ENCODE measurements around the gene FNDC7. TPM values are rescaled to one million over a fixed set of nuclear protein-coding genes. Genes with fewer than 3 reads are reported as not detected.

The FNDC7 gene
- total RNA-seq, 1 donor from 2014 or later: not detected

DNA sequence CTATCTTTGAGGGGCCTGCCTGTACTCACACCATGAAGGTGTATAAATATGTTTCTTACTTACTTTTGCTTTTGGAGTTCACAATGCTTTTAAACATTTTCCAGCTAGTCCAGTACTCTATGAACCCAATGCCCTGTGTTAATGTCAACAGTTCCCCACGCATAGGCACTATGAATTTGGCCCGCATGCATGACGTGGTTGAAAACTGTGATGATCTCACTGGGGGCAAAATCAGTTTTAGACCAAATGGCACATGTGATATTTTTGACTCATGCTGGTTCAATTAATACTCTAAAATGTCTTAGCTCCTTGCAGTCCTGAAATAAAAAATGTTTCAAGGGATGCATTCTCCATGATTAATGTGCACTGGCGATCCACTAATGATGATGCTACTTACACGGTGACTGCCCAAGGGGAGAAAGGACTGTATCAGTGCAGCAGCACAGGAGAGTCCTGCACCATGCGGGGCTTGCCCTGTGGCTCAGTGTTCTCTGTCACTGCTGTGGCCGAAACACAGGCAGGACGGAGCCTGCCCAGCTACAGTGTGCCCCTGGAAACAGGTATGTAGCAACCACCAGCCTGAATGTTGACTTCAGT lies 15.7 kb downstream of the FNDC7 start:
- H3K27me3 ChIP-seq (ENCODE audit: control insufficient read depth in 3 of 3, insufficient read depth in 3 of 3, low read length in 3 of 3): peaks cover 0 to 4% (median 0%) of the 10 kb centered on the region in 3 donors
- no peak overlapping the region for H3K4me3 ChIP-seq (ENCODE audit: low read length in 3 of 3)
- H3K27ac ChIP-seq (ENCODE audit: low read depth, low read length): no peak overlapping the region
- H3K9ac ChIP-seq (ENCODE audit: low read depth in 1 of 3, low read length in 3 of 3): no peak overlapping the region
- H3K36me3 ChIP-seq (ENCODE audit: control insufficient read depth in 3 of 3, insufficient read depth in 3 of 3, low read length in 3 of 3): no peaks in the 10 kb centered on the region
- no peaks in the 10 kb centered on the region for H3K4me1 ChIP-seq (ENCODE audit: control insufficient read depth in 3 of 3, insufficient read depth in 3 of 3, low read length in 3 of 3)
- H3K9me3 ChIP-seq (ENCODE audit: control insufficient read depth in 3 of 3, low read length in 3 of 3): no peaks in the 10 kb centered on the region

DNA sequence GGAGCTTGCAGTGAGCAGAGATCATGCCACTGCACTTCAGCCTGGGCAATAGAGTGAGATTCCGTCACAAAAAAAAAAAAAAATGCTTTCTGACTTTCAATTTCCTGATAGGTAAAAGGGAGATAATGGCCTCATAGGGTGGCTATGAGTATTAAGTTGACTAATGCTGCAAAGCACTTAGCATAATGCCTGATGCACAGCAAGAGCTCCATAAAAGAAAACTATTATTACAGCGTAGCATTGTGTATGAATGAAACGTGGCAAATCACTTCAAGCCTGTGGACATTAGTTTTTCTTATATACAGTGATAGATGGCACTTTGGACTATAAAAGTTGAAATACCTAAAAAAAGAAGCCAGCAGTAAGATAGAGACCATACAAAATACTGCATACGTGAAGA lies 16.8 kb downstream of the FNDC7 start:
- no peak overlapping the region for H3K4me3 ChIP-seq (ENCODE audit: low read length in 3 of 3)
- no peaks in the 10 kb centered on the region for H3K9me3 ChIP-seq (ENCODE audit: control insufficient read depth in 3 of 3, low read length in 3 of 3)
- H3K36me3 ChIP-seq (ENCODE audit: control insufficient read depth in 3 of 3, insufficient read depth in 3 of 3, low read length in 3 of 3): no peaks in the 10 kb centered on the region
- no peak overlapping the region for H3K27ac ChIP-seq (ENCODE audit: low read depth, low read length)
- H3K9ac ChIP-seq (ENCODE audit: low read depth in 1 of 3, low read length in 3 of 3): no peak overlapping the region
- no peaks in the 10 kb centered on the region for H3K4me1 ChIP-seq (ENCODE audit: control insufficient read depth in 3 of 3, insufficient read depth in 3 of 3, low read length in 3 of 3)
- peaks cover 0 to 4% (median 0%) of the 10 kb centered on the region in 3 donors for H3K27me3 ChIP-seq (ENCODE audit: control insufficient read depth in 3 of 3, insufficient read depth in 3 of 3, low read length in 3 of 3)

DNA sequence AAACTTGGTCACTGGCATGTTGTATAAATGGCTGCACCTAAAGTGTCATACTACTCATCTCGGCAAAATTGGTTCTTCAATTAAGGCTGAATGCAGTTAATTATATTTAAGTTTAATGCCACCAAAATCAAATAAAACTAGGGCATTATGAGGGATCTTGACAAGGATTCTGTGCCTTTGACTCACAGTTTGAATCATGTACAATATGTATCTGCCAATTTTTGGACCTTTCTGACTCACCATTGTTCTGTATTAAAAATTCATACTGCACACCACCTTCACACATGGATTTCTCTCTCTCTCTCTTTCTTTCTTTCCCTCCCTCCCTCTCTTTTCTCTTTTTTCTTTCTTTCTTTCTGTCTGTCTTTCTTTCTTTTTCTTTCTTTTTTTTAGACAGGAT lies 19.7 kb downstream of the FNDC7 start:
- Histone ChIP-seq H3K36me3 (ENCODE audit: control insufficient read depth in 3 of 3, insufficient read depth in 3 of 3, low read length in 3 of 3) (no peaks in the 10 kb centered on the region), H3K9ac (ENCODE audit: low read depth in 1 of 3, low read length in 3 of 3) (no peak overlapping the region), H3K4me1 (ENCODE audit: control insufficient read depth in 3 of 3, insufficient read depth in 3 of 3, low read length in 3 of 3) (no peaks in the 10 kb centered on the region), H3K9me3 (ENCODE audit: control insufficient read depth in 3 of 3, low read length in 3 of 3) (no peaks in the 10 kb centered on the region), H3K27me3 (ENCODE audit: control insufficient read depth in 3 of 3, insufficient read depth in 3 of 3, low read length in 3 of 3) (peaks cover 0 to 4% (median 2%) of the 10 kb centered on the region in 3 donors), H3K27ac (ENCODE audit: low read depth, low read length) (no peak overlapping the region), H3K4me3 (ENCODE audit: low read length in 3 of 3) (no peak overlapping the region)

DNA sequence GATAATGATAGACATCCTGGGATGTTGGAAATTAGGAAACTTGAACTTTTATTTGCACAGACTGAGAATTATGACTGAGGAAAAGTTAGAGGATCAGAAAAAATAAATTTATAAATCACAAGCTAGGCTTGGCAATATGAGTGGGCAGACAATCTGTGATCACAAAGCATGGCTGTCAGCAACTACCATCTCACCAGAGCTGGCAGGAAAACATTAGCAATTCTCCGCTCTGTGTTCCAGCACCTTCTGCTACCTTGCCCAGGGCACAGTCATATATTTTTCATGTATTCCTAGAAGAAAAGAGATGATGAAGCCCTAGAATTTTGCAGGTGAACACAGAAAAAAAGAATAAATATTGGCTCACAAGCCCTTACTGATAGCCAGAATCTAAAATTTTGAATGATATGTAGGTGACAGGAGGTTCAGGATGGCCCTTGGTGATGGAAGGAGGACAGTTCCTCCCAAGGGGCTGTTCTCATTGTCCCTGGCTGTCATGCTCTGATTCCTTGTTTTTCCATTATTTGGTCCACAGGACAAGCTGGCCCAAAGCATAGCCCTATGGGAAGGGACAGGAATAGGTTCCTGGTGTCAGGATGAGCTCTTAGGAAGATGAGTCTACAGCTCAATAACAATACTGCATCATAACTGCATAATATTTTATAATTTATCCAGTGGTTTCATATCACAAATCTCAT lies 21.6 kb downstream of the FNDC7 start:
- no peak overlapping the region for H3K27ac ChIP-seq (ENCODE audit: low read depth, low read length)

DNA sequence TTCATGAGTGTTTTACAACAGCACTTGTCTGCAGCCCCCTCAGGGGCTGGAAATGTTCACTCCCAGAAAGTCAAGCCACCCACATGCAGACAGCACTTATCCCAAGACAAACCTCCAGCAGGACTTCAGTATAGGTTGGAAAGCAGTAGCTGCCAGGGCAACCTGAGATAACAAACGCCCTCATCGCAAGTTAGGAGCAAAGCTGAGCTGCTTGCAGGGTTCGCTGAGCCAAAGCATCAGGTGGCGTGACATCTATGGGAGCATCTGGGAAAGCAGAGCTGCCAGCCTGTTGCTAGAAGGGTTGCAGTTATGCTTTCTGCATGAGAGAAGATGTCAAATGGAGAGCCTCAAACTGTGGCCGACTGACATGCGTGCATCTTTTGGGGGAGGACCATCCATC lies 29.5 kb downstream of the FNDC7 start:
- H3K27me3 ChIP-seq (ENCODE audit: control insufficient read depth in 3 of 3, insufficient read depth in 3 of 3, low read length in 3 of 3): no peaks in the 10 kb centered on the region
- H3K9ac ChIP-seq (ENCODE audit: low read depth in 1 of 3, low read length in 3 of 3): no peak overlapping the region
- H3K4me1 ChIP-seq (ENCODE audit: control insufficient read depth in 3 of 3, insufficient read depth in 3 of 3, low read length in 3 of 3): peaks cover 0 to 2% (median 0%) of the 10 kb centered on the region in 3 donors
- H3K4me3 ChIP-seq (ENCODE audit: low read length in 3 of 3): no peak overlapping the region
- H3K27ac ChIP-seq (ENCODE audit: low read depth, low read length): no peak overlapping the region
- H3K9me3 ChIP-seq (ENCODE audit: control insufficient read depth in 3 of 3, low read length in 3 of 3): no peaks in the 10 kb centered on the region
- no peaks in the 10 kb centered on the region for H3K36me3 ChIP-seq (ENCODE audit: control insufficient read depth in 3 of 3, insufficient read depth in 3 of 3, low read length in 3 of 3)

More for the DNA sequence above, 21.6 kb downstream of the FNDC7 start:
- Histone ChIP-seq H3K9ac (ENCODE audit: low read depth in 1 of 3, low read length in 3 of 3) (no peak overlapping the region), H3K4me1 (ENCODE audit: control insufficient read depth in 3 of 3, insufficient read depth in 3 of 3, low read length in 3 of 3) (no peaks in the 10 kb centered on the region), H3K9me3 (ENCODE audit: control insufficient read depth in 3 of 3, low read length in 3 of 3) (no peaks in the 10 kb centered on the region), H3K4me3 (ENCODE audit: low read length in 3 of 3) (no peak overlapping the region), H3K36me3 (ENCODE audit: control insufficient read depth in 3 of 3, insufficient read depth in 3 of 3, low read length in 3 of 3) (no peaks in the 10 kb centered on the region), H3K27me3 (ENCODE audit: control insufficient read depth in 3 of 3, insufficient read depth in 3 of 3, low read length in 3 of 3) (peaks cover 0 to 2% (median 0%) of the 10 kb centered on the region in 3 donors)

DNA sequence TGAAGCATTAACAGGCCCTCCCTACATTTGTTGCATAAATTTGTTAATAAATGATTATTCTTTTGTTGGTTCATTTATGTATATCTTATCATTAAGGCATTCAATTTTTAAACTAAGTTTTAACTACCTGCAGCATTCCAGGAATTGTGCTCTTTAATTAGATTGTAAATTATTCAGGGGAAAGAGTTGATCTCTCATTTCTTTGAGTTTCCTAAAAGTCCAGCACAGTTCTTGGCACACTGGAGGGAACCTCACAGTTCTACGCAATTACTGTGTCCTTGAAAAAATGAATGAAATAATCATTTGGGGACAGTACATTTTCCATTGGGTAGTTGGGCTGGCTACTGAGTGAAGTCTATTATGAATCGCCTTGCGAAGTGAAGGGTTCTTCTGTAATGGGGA lies 33.3 kb downstream of the FNDC7 start:
- Histone ChIP-seq H3K9me3 (ENCODE audit: control insufficient read depth in 3 of 3, low read length in 3 of 3) (no peaks in the 10 kb centered on the region), H3K4me1 (ENCODE audit: control insufficient read depth in 3 of 3, insufficient read depth in 3 of 3, low read length in 3 of 3) (peaks cover 0 to 5% (median 2%) of the 10 kb centered on the region in 3 donors), H3K27ac (ENCODE audit: low read depth, low read length) (peak overlapping the region; percentile 95), H3K36me3 (ENCODE audit: control insufficient read depth in 3 of 3, insufficient read depth in 3 of 3, low read length in 3 of 3) (peaks cover 0 to 5% (median 0%) of the 10 kb centered on the region in 3 donors), H3K27me3 (ENCODE audit: control insufficient read depth in 3 of 3, insufficient read depth in 3 of 3, low read length in 3 of 3) (no peaks in the 10 kb centered on the region), H3K4me3 (ENCODE audit: low read length in 3 of 3) (peak overlapping the region; percentile 40 to 97 (median 93)), H3K9ac (ENCODE audit: low read depth in 1 of 3, low read length in 3 of 3) (peak overlapping the region in 1 of 3 donors; percentile 8)

DNA sequence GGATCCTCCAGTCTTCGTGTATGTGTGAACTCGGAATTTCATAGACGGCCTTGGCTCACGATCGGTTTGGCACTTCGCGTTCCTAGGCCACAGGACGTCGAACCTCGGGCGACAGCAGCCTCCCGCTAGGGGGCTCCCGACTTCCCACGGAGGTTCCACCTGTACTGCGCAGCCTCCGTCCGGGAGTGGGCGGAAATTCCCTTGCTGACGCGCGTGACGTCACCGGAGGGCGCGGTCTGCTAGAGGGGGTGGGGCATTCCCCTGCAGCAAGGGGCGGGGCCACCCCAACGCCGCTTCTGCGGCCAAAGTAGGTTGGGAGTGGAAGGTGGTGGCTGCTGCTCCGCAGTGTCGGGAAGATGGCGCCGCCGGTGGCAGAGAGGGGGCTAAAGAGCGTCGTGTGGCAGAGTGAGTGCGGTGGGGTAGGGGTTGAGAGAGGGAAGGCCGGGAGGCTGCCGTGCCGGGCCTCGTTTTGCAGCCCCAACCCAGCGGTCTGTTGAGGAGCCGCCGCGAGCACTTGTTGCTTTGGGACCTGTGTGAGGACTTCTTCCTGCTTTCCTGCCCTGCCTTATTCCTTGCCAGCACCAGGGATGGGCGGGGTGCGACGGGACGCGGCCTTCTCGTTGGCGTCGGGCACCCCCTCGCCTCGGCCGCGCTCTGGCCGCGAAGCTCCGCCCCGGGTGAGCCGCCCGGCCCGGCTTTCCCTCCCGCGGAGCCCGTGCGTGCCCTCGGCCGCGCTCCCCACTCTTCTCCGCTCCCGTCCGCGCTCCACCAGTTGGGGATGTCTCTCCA lies 33.9 kb downstream of the FNDC7 start, which contains the start of gene STXBP3:
Gene STXBP3, plus strand, starts transcription at position 293 of the 789 bp plus-strand sequence. Its CDS starts 64 bp downstream, at position 357.
- H3K36me3 ChIP-seq (ENCODE audit: control insufficient read depth in 3 of 3, insufficient read depth in 3 of 3, low read length in 3 of 3): peaks cover 0 to 5% (median 0%) of the 10 kb centered on the region in 3 donors
- no peaks in the 10 kb centered on the region for H3K9me3 ChIP-seq (ENCODE audit: control insufficient read depth in 3 of 3, low read length in 3 of 3)
- peak within 1 kb of the TSS; percentile 95 to 96 (median 95) for H3K9ac ChIP-seq (ENCODE audit: low read depth in 1 of 3, low read length in 3 of 3)
- H3K27ac ChIP-seq (ENCODE audit: low read depth, low read length): peak within 1 kb of the TSS; percentile 95
- H3K27me3 ChIP-seq (ENCODE audit: control insufficient read depth in 3 of 3, insufficient read depth in 3 of 3, low read length in 3 of 3): no peaks in the 10 kb centered on the region
- H3K4me1 ChIP-seq (ENCODE audit: control insufficient read depth in 3 of 3, insufficient read depth in 3 of 3, low read length in 3 of 3): peaks cover 0 to 5% (median 2%) of the 10 kb centered on the region in 3 donors
- H3K4me3 ChIP-seq (ENCODE audit: low read length in 3 of 3): peak within 1 kb of the TSS; percentile 93 to 97 (median 97)

DNA sequence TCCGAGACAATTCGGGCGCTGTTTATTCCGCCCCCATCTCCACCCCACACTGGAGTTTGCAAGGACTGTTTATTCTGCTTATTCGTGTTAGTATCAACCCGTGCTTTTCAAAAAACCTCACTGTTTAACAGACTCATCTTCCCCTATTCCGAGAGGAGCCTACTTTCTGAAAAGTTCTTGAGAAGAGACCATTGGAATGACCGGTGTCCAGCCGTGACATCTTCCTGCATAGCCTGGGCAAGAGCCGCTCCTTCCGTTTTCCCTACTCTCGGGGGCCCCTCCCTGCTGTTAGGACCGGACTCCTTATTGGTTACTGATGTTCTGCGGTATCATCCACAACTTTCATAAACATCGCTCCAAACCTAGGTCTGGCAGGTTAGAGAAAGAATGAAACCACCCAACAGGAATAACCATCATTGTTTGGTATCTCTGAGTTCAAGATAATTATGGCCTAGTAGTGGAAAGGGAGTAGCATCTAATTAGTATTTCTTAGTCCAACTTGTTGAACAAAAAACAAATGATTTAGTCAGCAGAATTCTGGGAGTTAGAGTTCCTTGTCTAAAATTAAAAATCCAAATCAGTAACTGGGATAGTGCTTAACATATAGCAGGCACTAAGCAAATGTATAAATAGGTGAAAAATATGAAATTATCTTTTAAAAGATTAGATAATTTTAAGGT lies 34.6 kb downstream of the FNDC7 start:
- Histone ChIP-seq H3K4me1 (ENCODE audit: control insufficient read depth in 3 of 3, insufficient read depth in 3 of 3, low read length in 3 of 3) (peaks cover 0 to 5% (median 2%) of the 10 kb centered on the region in 3 donors), H3K9me3 (ENCODE audit: control insufficient read depth in 3 of 3, low read length in 3 of 3) (no peaks in the 10 kb centered on the region), H3K36me3 (ENCODE audit: control insufficient read depth in 3 of 3, insufficient read depth in 3 of 3, low read length in 3 of 3) (peaks cover 0 to 7% (median 5%) of the 10 kb centered on the region in 3 donors), H3K27me3 (ENCODE audit: control insufficient read depth in 3 of 3, insufficient read depth in 3 of 3, low read length in 3 of 3) (no peaks in the 10 kb centered on the region), H3K9ac (ENCODE audit: low read depth in 1 of 3, low read length in 3 of 3) (peak overlapping the region; percentile 95 to 96 (median 95)), H3K27ac (ENCODE audit: low read depth, low read length) (peak overlapping the region; percentile 95), H3K4me3 (ENCODE audit: low read length in 3 of 3) (peak overlapping the region; percentile 93 to 97 (median 97))

DNA sequence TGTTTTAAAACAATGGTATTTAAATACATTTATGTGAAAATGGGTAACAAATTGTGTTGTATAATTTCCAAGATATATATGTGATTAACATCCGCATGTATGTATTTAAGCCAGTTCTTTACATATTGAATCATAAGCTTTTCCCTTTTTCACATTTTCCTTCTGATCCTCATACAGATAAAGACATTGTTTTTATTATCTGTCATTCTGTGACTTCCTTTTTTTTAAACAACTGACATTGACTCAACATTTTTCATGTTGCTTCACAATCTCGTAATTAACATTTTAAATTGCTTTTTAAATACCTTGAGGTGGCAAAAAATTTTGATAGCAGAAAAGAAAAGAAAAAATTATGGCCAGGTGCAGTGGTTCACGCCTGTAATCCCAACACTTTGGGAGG lies 35.2 kb downstream of the FNDC7 start:
- peaks cover 0 to 5% (median 2%) of the 10 kb centered on the region in 3 donors for H3K4me1 ChIP-seq (ENCODE audit: control insufficient read depth in 3 of 3, insufficient read depth in 3 of 3, low read length in 3 of 3)
- H3K4me3 ChIP-seq (ENCODE audit: low read length in 3 of 3): peak overlapping the region in 1 of 3 donors; percentile 97
- no peak overlapping the region for H3K9ac ChIP-seq (ENCODE audit: low read depth in 1 of 3, low read length in 3 of 3)
- no peak overlapping the region for H3K27ac ChIP-seq (ENCODE audit: low read depth, low read length)
- H3K36me3 ChIP-seq (ENCODE audit: control insufficient read depth in 3 of 3, insufficient read depth in 3 of 3, low read length in 3 of 3): peaks cover 0 to 10% (median 8%) of the 10 kb centered on the region in 3 donors
- no peaks in the 10 kb centered on the region for H3K9me3 ChIP-seq (ENCODE audit: control insufficient read depth in 3 of 3, low read length in 3 of 3)
- H3K27me3 ChIP-seq (ENCODE audit: control insufficient read depth in 3 of 3, insufficient read depth in 3 of 3, low read length in 3 of 3): no peaks in the 10 kb centered on the region
